Muscle of back (tissue), 11 donors: ENCODE measurements around the gene MAP6. TPM values are rescaled to one million over a fixed set of nuclear protein-coding genes. Genes with fewer than 3 reads are reported as not detected.

ENCODE experiments used
- DNase-seq, 3 donors: peaks; one replicate each; pipeline versions ENCODE4 v3.0.0 to v3.0.0-alpha.2; 2013
- polyA plus RNA-seq, 10 donors: library from polyadenylated mRNA; unstranded; fragments of 120-200 nt; gene quantifications; one replicate each; pipeline ENCODE4 v1.2.1, GENCODE V29; 2013; ENCODE audit not compliant: insufficient read length in 10 of 10

The MAP6 gene
- polyA plus RNA-seq, 10 donors: 6.9 to 16.2 (median 11.5) TPM

- no peak for DNase-seq
Observed at GRCh38 chr11:75632962-75633361, 35.9 kb downstream of the MAP6 start.

- no peak for DNase-seq
Observed at GRCh38 chr11:75632450-75632849, 36.4 kb downstream of the MAP6 start.

- no peak for DNase-seq
Observed at GRCh38 chr11:75631086-75631730, 37.6 kb downstream of the MAP6 start.

DNA sequence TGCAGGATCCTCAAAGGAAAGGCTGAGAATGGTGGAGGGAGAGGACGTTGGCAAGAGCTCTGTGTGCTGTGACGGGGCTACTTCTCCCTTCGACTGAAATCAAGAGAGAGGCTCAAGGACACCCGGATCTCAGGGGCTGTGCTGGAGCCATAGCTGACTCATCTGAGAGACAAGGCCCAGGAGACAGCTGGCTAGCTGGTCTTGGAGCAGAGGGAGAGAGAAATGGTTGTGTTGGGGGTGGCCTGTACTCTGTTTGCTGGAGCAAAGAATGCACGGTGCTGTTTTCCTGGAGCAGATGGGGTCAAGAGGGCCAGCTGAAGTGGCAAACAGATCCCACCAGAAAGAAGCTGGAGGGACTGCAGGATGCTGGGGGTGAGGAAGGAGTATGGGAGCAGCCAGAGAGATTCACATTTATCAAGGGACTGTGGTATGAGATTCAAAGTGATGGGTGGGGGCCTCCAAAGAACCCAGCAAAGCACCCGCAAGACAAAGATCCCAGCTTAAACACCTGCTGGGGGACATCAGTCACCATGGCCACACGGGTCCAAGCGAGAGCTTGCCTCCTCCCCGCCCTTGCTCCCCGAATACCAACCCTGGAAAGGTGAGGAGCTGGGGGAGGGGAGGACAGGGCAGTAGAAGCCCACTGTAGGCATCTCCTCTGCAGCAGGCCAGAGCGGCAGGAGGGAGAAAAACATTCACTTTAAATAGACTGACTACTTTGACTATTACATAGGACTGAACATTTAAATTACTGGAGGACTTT, 40.8 kb downstream of the MAP6 start:
- no peak for DNase-seq

DNA sequence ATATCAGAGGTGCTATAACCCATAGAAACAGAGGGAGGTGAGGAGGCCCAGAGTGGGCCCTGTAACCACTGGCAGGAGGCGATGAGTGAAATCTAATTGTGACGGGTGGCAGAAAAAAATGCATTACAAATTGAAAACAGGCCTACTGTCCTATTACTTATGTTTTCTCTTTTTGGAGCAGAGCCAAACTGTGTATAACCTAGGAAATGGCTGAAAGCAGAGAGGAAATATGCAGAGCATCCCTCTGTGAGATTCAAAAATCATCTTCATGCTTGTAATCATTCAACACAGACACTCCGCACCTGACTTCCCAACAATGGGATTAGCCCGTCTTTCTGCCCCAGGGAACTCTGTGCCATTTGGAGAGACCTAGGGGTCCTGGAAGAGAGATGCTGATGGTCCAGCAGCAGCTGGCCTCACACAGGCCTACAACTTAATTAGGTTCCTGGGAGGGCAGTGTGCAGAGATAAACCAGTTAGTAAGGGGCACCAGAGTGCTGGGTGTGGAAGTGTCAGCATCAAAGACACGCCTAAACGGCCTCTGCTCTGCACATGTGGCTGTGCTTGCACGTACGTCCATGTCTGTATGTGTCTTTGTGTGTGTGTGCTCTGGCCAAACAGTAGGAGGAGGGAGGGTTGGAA, 41.8 kb downstream of the MAP6 start:
- peak in 2 of 3 donors; percentile 40 to 41 for DNase-seq

- DNase-seq: peak in 1 of 3 donors; percentile 51
Observed at GRCh38 chr11:75625991-75626888, 42.6 kb downstream of the MAP6 start.

DNA sequence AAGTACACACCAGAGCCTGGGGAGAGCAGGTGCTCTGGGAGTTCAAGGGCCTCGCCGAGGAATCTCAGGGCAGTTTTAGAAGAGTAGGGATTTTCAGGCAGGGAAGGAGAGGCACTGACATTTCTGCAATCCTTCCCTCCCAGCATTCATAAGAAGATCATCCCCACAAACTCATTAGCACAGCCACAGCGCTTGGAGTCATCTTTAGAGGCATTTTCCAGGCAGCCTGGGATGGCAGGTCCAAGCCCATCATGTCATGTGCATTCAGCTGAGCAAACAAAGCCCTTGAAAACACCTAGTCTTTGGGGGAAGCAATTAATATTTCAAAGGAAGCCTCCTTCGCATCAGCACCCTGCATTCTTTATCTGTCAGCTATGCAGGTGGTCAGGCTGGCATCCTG, 43.8 kb downstream of the MAP6 start:
- DNase-seq: no peak

DNA sequence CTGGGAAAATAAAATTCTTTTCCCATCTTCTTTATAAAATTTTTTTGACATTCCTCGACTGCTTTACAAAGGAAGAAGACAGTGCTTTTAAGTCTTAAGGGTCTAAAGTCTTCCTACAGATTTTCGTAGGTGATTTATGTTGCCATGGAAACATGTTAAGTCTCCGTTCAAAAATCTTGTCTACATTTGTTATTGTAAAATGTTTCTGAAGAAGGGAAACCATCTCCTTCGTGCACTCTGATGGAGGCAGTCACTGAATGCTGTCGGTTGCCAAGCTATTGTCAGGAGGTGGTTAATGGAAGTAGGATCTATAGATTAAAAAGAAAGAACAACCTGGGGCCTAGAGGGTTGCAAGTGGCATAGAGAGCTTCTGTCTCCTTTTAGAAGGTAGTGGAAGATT, 52.6 kb downstream of the MAP6 start:
- DNase-seq: no peak

GRCh38 chr11:75615751-75616150, 53.1 kb downstream of the MAP6 start:
- DNase-seq: no peak

DNA sequence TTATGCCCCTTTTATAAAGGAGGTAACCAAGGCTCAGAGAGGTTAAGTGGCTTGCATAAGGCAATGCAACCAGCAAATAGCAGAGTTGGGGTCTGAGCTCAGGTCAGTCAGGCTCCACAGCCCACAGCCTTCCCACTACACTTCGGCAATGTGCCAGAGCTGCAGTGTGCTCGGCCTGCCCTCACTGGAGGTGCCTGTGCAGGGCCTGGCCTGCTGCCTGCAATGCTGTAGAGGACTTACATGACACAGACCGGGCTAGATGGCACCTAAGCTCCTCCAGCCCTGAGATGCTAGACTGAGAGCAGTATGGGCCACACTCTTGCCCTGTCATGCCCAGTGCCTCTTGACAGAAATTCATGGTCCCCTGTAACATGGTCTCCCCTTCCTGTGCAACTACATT, 57.0 kb downstream of the MAP6 start:
- DNase-seq: no peak

DNA sequence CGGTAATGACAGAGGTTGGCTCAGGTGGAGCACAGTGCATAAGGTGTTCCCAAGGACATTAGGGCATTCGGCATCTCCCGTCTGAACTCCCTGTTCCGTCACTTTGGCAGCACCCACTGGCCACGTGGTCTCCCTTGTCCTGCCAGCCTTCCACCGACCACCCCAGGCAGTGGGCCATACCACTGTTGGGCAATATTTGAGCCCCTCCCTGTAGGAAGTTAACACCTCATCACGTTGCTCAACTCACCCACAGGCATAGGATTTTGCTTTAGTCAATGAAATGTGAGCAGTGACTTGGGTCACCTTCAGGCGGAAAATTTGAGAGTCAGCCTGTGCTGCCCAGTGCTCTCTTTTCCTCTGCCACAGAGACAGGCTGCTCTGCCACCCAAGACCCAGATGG, 62.7 kb downstream of the MAP6 start:
- DNase-seq: no peak

- DNase-seq: peak in 1 of 3 donors; percentile 81
Observed at GRCh38 chr11:75603791-75604736, 64.8 kb downstream of the MAP6 start.

GRCh38 chr11:75602951-75603350, 65.9 kb downstream of the MAP6 start:
- DNase-seq: no peak

- DNase-seq: no peak
Observed at GRCh38 chr11:75601494-75601893, 67.3 kb downstream of the MAP6 start.

- DNase-seq: no peak
Observed at GRCh38 chr11:75600356-75600755, 68.5 kb downstream of the MAP6 start.

DNA sequence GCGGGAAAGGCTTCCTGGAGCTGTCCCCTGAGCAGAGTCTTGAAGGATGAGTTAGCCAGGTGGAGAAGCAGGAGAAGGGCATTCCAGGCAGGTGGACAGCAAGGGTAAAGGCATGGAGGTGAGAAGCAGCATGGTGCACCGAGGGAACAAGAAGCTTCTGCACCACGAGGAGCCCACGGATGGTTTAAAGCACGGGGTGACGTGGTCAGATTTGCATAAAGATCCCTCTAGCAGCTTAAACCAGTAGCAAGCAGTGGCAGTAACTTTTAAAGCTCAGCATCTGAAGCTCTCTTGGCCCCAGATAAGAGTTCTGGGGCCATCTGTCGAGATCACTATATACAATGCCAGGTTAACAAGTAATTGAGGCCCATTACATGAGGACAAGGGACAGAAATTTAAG, 69.9 kb downstream of the MAP6 start:
- no peak for DNase-seq

DNA sequence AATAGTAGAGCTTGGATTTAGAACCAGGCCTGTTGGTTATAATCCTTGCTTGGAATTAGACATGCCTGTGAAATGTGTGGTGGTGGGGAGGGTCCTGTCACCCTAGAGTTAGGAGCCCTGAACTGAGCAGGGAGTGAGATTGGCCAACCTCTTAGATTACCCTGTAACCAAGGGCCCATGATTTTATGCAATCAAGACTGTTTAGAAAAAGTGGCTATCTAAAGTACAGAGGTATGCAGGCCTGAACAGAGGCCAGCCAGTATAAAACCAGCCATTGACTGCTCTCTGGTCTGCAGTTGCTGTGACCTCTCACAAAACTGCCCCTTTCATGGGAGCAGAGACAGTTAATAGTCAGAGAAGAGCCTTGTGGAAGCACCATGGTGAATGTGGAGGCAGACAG, 70.6 kb downstream of the MAP6 start:
- no peak for DNase-seq

DNA sequence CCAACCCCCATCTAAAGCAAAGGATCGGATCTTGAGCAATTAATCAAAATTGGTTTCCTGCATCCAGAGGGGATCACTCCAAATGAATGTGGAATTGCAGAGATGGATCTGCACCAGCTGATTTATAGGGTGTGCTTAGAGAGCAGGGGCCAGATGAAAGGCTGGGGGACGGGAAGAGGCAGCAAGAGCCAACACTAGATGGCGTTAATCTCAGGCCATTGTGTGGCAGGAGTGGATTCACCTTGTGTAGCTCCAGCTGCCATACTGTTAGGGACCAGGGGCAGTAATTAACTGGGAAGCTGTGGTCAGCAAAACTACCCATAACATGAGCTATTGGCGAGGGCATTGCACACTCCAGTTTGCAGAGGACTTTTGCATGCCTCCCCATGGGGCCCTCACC, 71.2 kb downstream of the MAP6 start:
- DNase-seq: no peak

DNA sequence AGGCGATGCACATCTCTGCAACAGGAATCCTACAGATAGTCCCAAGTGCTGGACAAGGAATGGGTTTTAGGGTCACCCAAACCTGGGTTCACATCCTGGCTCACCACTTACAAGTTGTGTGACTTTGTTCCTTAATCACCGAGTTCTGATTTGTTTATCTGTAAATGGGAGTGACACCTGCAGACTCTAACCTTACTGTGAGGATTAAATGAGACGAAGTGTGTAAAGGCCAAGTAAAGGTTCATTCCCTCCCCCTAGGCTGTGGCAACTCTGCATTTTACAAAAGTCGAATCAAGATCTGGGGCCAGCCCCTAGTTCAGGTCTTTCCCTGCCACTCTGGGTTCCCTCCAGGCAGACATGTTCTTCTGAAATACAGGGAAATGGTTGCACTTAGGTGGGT, 71.9 kb downstream of the MAP6 start:
- DNase-seq: no peak

DNA sequence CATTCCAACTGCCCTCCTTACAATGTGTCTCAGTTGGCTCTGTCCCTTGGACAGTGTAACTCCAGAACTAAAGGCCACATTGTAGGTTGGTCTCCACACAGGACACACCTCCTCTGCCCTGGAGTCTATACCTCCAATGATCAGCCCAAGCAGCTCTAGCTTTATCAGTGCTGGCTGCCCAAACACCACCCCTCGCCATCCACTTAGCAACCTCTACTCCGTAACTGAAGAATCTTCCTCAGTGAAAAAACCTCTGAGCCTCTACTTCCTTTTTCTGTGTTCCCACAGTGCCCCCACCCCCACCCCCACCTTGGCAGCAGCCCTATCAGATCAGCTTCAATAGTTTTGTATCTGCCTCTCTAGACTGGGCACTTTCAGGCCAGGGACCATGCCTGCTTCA, 73.4 kb downstream of the MAP6 start:
- DNase-seq: no peak

GRCh38 chr11:75594211-75594610, 74.6 kb downstream of the MAP6 start:
- no peak for DNase-seq
